ENCODE data around the gene MAS1L.

DNA sequence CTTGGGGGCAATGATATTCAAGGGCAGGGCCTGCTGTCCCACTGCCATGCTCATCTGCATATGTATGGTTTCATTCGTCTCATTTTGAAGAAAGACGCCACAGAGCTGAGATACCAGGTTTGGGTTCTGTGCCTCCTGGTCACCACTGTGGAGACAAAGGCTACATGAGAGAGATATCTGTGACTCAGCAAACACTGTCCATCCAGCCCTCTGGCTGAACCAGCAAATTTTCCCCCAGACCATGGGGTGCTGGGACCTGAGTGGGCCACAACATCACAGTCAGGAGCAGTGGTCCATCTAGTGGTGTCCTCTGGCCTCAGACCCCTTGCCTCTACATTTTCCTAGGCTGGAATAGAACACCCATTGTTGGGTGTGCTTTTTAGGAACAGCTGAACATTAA is at the start of gene MAS1L:
- TF ChIP-seq, protein P1, sequence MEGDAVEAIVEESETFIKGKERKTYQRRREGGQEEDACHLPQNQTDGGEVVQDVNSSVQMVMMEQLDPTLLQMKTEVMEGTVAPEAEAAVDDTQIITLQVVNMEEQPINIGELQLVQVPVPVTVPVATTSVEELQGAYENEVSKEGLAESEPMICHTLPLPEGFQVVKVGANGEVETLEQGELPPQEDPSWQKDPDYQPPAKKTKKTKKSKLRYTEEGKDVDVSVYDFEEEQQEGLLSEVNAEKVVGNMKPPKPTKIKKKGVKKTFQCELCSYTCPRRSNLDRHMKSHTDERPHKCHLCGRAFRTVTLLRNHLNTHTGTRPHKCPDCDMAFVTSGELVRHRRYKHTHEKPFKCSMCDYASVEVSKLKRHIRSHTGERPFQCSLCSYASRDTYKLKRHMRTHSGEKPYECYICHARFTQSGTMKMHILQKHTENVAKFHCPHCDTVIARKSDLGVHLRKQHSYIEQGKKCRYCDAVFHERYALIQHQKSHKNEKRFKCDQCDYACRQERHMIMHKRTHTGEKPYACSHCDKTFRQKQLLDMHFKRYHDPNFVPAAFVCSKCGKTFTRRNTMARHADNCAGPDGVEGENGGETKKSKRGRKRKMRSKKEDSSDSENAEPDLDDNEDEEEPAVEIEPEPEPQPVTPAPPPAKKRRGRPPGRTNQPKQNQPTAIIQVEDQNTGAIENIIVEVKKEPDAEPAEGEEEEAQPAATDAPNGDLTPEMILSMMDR (IDR thresholded peaks at IDR 0.05): no peak
- no peak for TF ChIP-seq EZH2 (IDR thresholded peaks at IDR 0.05)

All from neural progenitor cell (in vitro differentiated cells).